ENCODE measurements around the gene NPM1. TPM values are rescaled to one million over a fixed set of nuclear protein-coding genes. Genes with fewer than 3 reads are reported as not detected.
"Not testable (repeated sequence)": the region's sequence is repeated elsewhere in the genome, so short reads cannot be mapped to it uniquely, and the experiment has no call there.

NPM1 gene
- total and polyA plus RNA-seq, 8 donors = 289 to 3,788 (median 712) TPM

GRCh38 chr5:171390883-171391677, 3.4 kb downstream of the NPM1 start:
- peaks cover 46 to 57% (median 53%) of the 10 kb centered on the region in 4 donors for H3K36me3 ChIP-seq

DNA sequence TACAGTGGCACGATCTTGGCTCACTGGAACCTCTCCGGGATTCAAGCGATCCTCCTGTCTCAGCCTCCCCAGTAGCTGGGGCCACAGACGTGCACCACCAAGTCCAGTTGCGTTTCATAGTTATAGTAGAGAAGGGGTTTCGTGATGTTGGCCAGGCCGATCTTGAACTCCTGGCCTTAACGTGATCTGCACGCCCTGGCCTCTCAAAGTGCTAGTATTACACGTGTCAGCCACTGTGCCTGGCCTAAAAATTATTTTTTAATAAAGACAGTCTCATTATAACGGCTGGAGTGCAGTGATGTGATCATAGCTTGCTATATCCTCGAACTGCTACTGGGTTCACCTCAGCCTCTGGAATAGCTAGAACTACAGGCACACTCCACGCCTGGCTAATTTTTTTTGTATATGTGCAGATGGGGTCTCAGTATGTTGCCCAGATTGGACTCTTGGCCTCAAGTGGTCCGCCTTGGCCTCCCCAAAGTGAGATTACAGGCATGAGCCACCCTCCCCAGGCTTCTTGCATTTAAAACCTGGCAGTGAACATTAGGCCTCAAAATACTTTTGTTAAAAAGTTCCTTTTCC, 4.4 kb downstream of the NPM1 start:
- Histone ChIP-seq H3K36me3 (peaks cover 53 to 67% (median 63%) of the 10 kb centered on the region in 4 donors), H3K4me3 (no peak overlapping the region), H3K4me1 (peaks cover 15 to 86% (median 47%) of the 10 kb centered on the region in 4 donors), H3K27ac (no peak overlapping the region), H3K27me3 (no peaks in the 10 kb centered on the region), H3K9me3 (no peaks in the 10 kb centered on the region)
- no peak for DNase-seq
- intact Hi-C loops (cut with DNase I; ENCODE audit: low total_unique reads) = no loop called here
- TF ChIP-seq POLR2A (IDR thresholded peaks at IDR 0.05) = no peak
- TF ChIP-seq POLR2AphosphoS5 (IDR thresholded peaks at IDR 0.05) = no peak
- TF ChIP-seq EP300 (IDR thresholded peaks at IDR 0.05) = no peak
- TF ChIP-seq, protein P1, sequence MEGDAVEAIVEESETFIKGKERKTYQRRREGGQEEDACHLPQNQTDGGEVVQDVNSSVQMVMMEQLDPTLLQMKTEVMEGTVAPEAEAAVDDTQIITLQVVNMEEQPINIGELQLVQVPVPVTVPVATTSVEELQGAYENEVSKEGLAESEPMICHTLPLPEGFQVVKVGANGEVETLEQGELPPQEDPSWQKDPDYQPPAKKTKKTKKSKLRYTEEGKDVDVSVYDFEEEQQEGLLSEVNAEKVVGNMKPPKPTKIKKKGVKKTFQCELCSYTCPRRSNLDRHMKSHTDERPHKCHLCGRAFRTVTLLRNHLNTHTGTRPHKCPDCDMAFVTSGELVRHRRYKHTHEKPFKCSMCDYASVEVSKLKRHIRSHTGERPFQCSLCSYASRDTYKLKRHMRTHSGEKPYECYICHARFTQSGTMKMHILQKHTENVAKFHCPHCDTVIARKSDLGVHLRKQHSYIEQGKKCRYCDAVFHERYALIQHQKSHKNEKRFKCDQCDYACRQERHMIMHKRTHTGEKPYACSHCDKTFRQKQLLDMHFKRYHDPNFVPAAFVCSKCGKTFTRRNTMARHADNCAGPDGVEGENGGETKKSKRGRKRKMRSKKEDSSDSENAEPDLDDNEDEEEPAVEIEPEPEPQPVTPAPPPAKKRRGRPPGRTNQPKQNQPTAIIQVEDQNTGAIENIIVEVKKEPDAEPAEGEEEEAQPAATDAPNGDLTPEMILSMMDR (IDR thresholded peaks at IDR 0.05) = no peak
- 73 to 83% (median 75%) methylated on average over 14 of the region's 14 CpGs for WGBS, 5 donors

More at GRCh38 chr5:171390883-171391677, 3.4 kb downstream of the NPM1 start:
- H3K4me3 ChIP-seq = peak overlapping the region in 2 of 4 donors; percentile 85 to 99
- no peak for DNase-seq
- peaks cover 15 to 84% (median 45%) of the 10 kb centered on the region in 4 donors for H3K4me1 ChIP-seq
- H3K9me3 ChIP-seq = no peaks in the 10 kb centered on the region
- no peak overlapping the region for H3K27ac ChIP-seq
- WGBS, 5 donors = 32 to 56% (median 43%) methylated on average over 8 of the region's 8 CpGs
- intact Hi-C loops (cut with DNase I; ENCODE audit: low total_unique reads) = no loop called here
- no peaks in the 10 kb centered on the region for H3K27me3 ChIP-seq
- TF ChIP-seq EP300 (IDR thresholded peaks at IDR 0.05) = no peak
- no peak for TF ChIP-seq POLR2A (IDR thresholded peaks at IDR 0.05)
- TF ChIP-seq, protein P1 (IDR thresholded peaks at IDR 0.05) = no peak
- TF ChIP-seq POLR2AphosphoS5 (IDR thresholded peaks at IDR 0.05) = no peak

- H3K36me3 ChIP-seq = peaks cover 59 to 73% (median 69%) of the 10 kb centered on the region in 4 donors
- DNase-seq = no peak
- WGBS, 5 donors = 85 to 93% (median 89%) methylated on average over 4 of the region's 4 CpGs
These were observed 5.0 kb downstream of the NPM1 start for GRCh38 chr5:171392585-171393159.

DNA sequence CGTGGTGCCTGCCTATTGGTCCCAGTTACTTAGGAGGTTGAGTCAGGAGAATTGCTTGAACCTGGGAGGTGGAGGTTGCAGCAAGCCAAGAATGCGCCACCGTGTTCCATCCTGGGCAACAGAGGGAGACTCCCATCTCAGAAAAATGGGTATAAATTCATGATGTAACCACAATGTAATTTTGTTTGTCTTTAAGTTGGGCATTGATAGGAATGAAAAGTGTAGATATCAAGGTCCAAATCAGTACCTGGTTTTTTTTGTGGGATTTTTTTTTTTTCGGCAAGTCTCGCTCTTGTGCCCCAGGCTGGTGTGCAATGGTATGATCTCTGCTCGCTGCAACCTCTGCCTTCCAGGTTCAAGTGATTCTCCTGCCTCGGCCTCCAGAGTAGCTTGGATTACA, 7.4 kb downstream of the NPM1 start:
- intact Hi-C loops (cut with DNase I; ENCODE audit: low total_unique reads) = no loop called here
- no peaks in the 10 kb centered on the region for H3K9me3 ChIP-seq
- 92 to 94% (median 93%) methylated on average over 7 of the region's 7 CpGs for WGBS, 5 donors

More at GRCh38 chr5:171392585-171393159, 5.0 kb downstream of the NPM1 start:
- H3K9me3 ChIP-seq = no peaks in the 10 kb centered on the region
- H3K4me1 ChIP-seq = peaks cover 15 to 92% (median 48%) of the 10 kb centered on the region in 4 donors
- intact Hi-C loops (cut with DNase I; ENCODE audit: low total_unique reads) = no loop called here
- no peaks in the 10 kb centered on the region for H3K27me3 ChIP-seq
- no peak for TF ChIP-seq EP300 (IDR thresholded peaks at IDR 0.05)
- no peak for TF ChIP-seq POLR2A (IDR thresholded peaks at IDR 0.05)
- TF ChIP-seq, protein P1 (IDR thresholded peaks at IDR 0.05) = no peak
- no peak for TF ChIP-seq POLR2AphosphoS5 (IDR thresholded peaks at IDR 0.05)
- no peak overlapping the region for H3K27ac ChIP-seq
- no peak overlapping the region for H3K4me3 ChIP-seq

GRCh38 chr5:171396583-171396982, 8.9 kb downstream of the NPM1 start:
- intact Hi-C loops (cut with DNase I; ENCODE audit: low total_unique reads); H3K4me3 ChIP-seq: not testable (repeated sequence)
- WGBS, 5 donors = 81 to 88% (median 84%) methylated on average over 11 of the region's 11 CpGs

More for the DNA sequence above, 7.4 kb downstream of the NPM1 start:
- TF ChIP-seq EP300 (IDR thresholded peaks at IDR 0.05) (no peak), POLR2A (IDR thresholded peaks at IDR 0.05) (no peak)
- TF ChIP-seq, protein P1 (IDR thresholded peaks at IDR 0.05) = no peak
- Histone ChIP-seq H3K4me1 (peaks cover 16 to 89% (median 39%) of the 10 kb centered on the region in 4 donors), H3K27ac (no peak overlapping the region), H3K4me3 (no peak overlapping the region), H3K36me3 (peaks cover 72 to 96% (median 92%) of the 10 kb centered on the region in 4 donors), H3K27me3 (no peaks in the 10 kb centered on the region)
- no peak for DNase-seq

More at GRCh38 chr5:171396583-171396982, 8.9 kb downstream of the NPM1 start:
- H3K4me1 ChIP-seq = peaks cover under 1 to 80% (median 24%) of the 10 kb centered on the region in 4 donors
- H3K27ac ChIP-seq, H3K9me3 ChIP-seq, DNase-seq, H3K27me3 ChIP-seq: not testable (repeated sequence)
- H3K36me3 ChIP-seq = peaks cover 80 to 100% (median 99%) of the 10 kb centered on the region in 4 donors
